ENCODE results near the gene LAD1. TPM values are rescaled to one million over a fixed set of nuclear protein-coding genes. Genes with fewer than 3 reads are reported as not detected.
A peak's percentile ranks its signal among the peaks of the same experiment; 100 is the strongest.

The LAD1 gene
- total RNA-seq, 1 donor, result not detected

DNA sequence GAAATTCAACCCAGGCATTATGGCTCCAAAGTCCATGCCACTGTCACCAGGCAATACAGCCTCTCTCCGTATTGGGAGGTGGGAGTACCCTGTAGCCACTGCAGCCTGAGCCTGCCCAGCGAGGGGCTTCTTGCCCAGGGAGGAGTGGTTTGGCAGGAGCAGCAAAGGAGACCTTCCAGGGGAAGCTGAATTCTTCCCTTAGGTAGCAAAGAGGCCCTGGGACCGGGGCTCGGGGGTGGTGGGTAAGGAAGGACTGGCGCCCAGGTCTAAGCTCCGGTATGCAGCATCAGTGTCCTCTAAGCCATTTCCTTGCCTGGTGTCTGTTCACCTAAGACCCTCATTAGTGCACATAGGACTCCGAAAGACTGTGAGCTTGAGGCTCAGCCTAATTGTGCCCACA, 38.6 kb downstream of the LAD1 start:
- DNase-seq (ENCODE audit: low read depth), result no peak
- TF ChIP-seq, protein P1, sequence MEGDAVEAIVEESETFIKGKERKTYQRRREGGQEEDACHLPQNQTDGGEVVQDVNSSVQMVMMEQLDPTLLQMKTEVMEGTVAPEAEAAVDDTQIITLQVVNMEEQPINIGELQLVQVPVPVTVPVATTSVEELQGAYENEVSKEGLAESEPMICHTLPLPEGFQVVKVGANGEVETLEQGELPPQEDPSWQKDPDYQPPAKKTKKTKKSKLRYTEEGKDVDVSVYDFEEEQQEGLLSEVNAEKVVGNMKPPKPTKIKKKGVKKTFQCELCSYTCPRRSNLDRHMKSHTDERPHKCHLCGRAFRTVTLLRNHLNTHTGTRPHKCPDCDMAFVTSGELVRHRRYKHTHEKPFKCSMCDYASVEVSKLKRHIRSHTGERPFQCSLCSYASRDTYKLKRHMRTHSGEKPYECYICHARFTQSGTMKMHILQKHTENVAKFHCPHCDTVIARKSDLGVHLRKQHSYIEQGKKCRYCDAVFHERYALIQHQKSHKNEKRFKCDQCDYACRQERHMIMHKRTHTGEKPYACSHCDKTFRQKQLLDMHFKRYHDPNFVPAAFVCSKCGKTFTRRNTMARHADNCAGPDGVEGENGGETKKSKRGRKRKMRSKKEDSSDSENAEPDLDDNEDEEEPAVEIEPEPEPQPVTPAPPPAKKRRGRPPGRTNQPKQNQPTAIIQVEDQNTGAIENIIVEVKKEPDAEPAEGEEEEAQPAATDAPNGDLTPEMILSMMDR (IDR thresholded peaks at IDR 0.05; ENCODE audit: insufficient read depth, low read length), result no peak
- no peak overlapping the region for H3K4me3 ChIP-seq (ENCODE audit: low read depth, low read length)

DNA sequence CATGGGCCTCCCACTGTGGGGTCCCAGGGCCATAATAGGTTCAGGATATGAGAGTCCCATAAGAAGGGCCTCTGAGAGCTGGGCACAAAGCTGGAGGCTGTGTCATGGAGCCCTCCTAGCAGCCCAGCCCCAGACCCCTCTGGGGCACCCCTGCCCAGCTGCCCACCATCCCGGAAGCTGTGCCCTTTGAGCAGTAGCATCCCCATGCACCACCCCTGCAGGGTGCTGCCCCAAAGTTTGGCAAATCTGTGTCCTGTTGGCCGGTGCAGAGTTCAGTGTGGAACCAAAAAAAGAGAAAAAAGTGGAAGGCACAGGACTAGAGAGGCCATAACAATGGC, 39.3 kb downstream of the LAD1 start:
- no peak for DNase-seq (ENCODE audit: low read depth)
- TF ChIP-seq, protein P1 (IDR thresholded peaks at IDR 0.05; ENCODE audit: insufficient read depth, low read length), result no peak
- H3K4me3 ChIP-seq (ENCODE audit: low read depth, low read length), result no peak overlapping the region

DNA sequence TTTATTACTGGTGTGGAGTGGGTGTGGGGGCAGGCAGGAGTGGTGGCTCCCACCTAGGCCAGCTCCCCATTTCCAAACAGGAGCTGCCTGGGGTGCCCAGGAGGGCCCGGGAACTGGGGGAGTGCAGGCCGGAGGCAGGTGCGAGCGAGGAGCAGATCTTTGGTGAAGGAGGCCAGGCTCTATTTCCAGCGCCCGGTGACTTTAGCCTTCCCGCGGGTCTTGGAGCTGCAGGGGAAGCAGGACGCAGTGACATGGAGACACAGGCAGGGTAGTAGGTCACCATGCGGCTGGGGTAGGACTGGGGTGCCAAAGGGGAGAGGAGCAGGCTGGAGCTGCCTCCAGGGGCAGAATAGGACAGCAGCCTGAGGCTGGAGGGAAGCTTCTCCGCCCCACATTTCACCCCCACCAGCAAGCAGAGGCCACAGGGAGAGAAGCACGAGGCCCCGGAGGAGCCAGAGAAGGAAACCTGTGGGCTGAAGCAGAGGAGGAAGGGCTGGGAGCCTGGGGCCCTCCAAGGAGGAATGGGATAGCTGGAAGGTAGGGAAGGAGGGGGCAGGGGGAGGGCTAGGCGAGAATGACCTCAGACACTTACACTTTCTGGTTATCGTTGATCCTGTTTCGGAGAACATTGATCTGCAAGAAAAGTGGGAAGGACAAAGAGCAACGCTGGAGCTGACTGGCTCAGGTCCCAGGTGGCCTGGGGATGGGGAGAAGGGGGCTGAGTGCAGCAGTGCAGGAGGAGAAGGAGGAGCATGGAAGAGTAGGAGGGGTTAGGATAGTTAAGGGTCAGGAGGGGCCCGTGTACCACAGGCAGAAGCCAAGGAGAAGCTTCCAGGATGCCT, 39.9 kb downstream of the LAD1 start:
- DNase-seq (ENCODE audit: low read depth), result no peak
- no peak overlapping the region for H3K4me3 ChIP-seq (ENCODE audit: low read depth, low read length)
- TF ChIP-seq, protein P1 (IDR thresholded peaks at IDR 0.05; ENCODE audit: insufficient read depth, low read length), result no peak

DNA sequence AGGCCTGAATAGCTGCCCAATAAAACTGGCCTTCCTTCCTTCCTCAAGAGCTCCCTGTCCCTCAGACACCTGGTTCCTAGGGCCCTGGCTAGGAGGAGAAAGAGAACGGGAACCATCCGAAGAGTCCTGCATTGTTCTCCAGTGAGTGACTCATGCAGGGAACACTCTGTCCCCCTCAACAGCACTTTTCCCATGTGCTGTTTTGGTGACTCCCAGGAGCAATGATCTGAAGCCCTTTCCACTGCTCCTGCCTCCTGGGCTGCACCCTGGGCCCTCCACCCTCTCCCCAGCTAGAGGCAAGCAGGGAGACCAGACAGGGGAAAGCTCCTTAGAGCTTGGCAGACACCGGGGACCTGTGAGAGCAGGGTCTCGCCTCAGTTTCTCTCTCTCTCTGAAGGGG, 40.5 kb downstream of the LAD1 start:
- TF ChIP-seq, protein P1 (IDR thresholded peaks at IDR 0.05; ENCODE audit: insufficient read depth, low read length), result no peak
- DNase-seq (ENCODE audit: low read depth), result peak; percentile 57

DNA sequence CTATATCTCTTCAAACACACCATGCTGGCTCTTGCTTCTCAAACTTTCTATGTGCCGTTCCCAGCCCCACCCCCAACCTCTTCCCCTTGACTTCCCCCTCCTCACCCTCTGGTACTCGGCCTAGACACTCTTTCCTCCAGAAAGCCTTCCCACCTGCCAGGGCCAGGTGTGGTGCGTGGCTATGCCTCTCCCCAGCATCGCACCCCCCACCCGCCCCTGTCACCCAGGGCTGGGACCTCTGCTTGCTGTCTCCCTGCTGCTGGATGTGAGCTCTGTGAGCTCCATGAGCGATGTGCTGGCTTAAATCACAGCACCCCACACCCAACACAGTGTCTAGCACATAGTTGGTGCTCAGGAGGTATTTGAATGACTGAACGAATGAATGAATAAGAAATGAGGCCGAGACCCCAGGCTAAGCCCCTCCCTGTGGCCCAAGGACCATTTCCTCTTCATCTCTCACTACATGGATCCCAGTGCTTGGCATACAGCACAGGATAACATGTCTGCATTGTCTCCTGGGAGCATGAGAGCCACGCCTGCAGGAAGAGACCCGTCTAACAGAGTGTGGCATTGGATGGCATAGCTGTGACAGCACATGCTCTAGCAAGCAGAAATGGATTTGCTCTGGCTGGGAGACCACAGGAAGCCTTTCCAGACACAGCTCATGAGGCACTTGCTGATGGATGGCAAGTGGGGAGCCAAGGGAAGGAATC, 41.3 kb downstream of the LAD1 start:
- TF ChIP-seq, protein P1 (IDR thresholded peaks at IDR 0.05; ENCODE audit: insufficient read depth, low read length), result no peak
- no peak overlapping the region for H3K4me3 ChIP-seq (ENCODE audit: low read depth, low read length)
- no peak for DNase-seq (ENCODE audit: low read depth)

More for the DNA sequence above, 40.5 kb downstream of the LAD1 start:
- no peak overlapping the region for H3K4me3 ChIP-seq (ENCODE audit: low read depth, low read length)

DNA sequence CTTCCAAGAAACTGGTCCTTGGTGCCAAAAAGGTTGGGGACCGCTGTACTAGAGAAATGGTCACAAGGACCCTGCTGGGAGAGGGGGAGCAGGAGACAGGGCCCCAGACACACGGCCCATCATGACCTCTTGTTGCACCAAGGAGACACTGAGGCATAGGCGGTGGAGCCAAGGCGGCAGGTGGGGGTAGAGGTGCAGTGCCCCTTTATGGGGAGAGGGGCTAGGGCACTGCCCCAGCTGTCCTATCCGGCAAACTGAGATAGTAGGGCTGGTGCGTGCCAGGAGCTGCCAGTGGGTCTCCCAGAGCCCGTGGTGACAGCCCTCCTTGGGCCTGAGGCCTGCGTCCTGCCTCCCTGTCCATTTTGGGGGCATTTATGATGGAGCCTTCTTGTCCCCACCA, 41.9 kb downstream of the LAD1 start:
- no peak for DNase-seq (ENCODE audit: low read depth)
- no peak overlapping the region for H3K4me3 ChIP-seq (ENCODE audit: low read depth, low read length)
- TF ChIP-seq, protein P1 (IDR thresholded peaks at IDR 0.05; ENCODE audit: insufficient read depth, low read length), result no peak

Measured in fibroblast of the aortic adventitia (primary cell).